Small intestine (tissue), 7 donors: ENCODE data around the gene HDHD5. TPM values are rescaled to one million over a fixed set of nuclear protein-coding genes. Genes with fewer than 3 reads are reported as not detected.

Experiments used
- DNase-seq, 2 donors: peaks; one replicate each; pipeline versions ENCODE4 v3.0.0 to v3.0.0-alpha.2; 2013
- FAIRE-seq: peaks from 2 replicates; lab custom pipeline; 2012; peaks lifted over from hg19 to GRCh38; lab: Jason Lieb, UNC
- H3K27ac ChIP-seq, 3 donors: one replicate each; pipeline ENCODE4 v1.5.1; 2013; ENCODE audit warnings: low read length in 2 of 3, mild to moderate bottlenecking in 2 of 3, control low read depth in 1 of 3, inconsistent platforms in 1 of 3, low read depth in 1 of 3, moderate library complexity in 1 of 3
- H3K27me3 ChIP-seq, 3 donors: one replicate each; pipeline ENCODE4 v1.6.1; 2013; ENCODE audit warnings: low read length in 3 of 3, inconsistent platforms in 1 of 3; ENCODE audit not compliant: control insufficient read depth in 3 of 3, insufficient read depth in 3 of 3
- H3K36me3 ChIP-seq, 3 donors: one replicate each; pipeline ENCODE4 v1.6.1; 2013; ENCODE audit warnings: low read length in 3 of 3, inconsistent platforms in 1 of 3, low read depth in 1 of 3, mild to moderate bottlenecking in 1 of 3, moderate library complexity in 1 of 3; ENCODE audit not compliant: control insufficient read depth in 3 of 3, insufficient read depth in 2 of 3
- H3K4me1 ChIP-seq, 3 donors: one replicate each; pipeline ENCODE4 v1.6.1; 2013; ENCODE audit warnings: low read length in 2 of 3, inconsistent platforms in 1 of 3, low read depth in 1 of 3, mild to moderate bottlenecking in 1 of 3, moderate library complexity in 1 of 3; ENCODE audit not compliant: control insufficient read depth in 3 of 3, insufficient read depth in 2 of 3
- H3K4me3 ChIP-seq, 3 donors: one replicate each; pipeline ENCODE4 v1.5.1; 2013; ENCODE audit warnings: low read length in 3 of 3, control low read depth in 1 of 3, inconsistent platforms in 1 of 3, low read depth in 1 of 3, mild to moderate bottlenecking in 1 of 3, moderate library complexity in 1 of 3
- H3K9me3 ChIP-seq, 2 donors: one replicate each; pipeline ENCODE4 v1.6.1; 2013; ENCODE audit warnings: low read depth in 1 of 2, low read length in 1 of 2; ENCODE audit not compliant: control insufficient read depth in 2 of 2, insufficient read depth in 1 of 2
- WGBS, 3 donors: extraction: QIAGEN DNeasy Blood & Tissue Kit; methylation state at CpG; one replicate each; pipeline ENCODE4 v1.1.7; 2013; 5-methylcytosine and 5-hydroxymethylcytosine counted together
- polyA plus RNA-seq, 4 donors: library from polyadenylated mRNA; stranded (reverse) in 3 of 4; unstranded in 1 of 4; fragments of 200-250 nt in 3 of 4; fragments of 120-200 nt in 1 of 4; gene quantifications; one replicate each; pipeline versions ENCODE4 v1.2.1 to v1.2.3, GENCODE V29; 2013
- donor health status: healthy with polysubstance abuse.
- donor health status: control.
- donor health status: control.
- donor health status: Bipolar disorder and iron deficiency.
- donor health status: healthy.

The HDHD5 gene
- polyA plus RNA-seq, 4 donors: 36.0 to 70.8 (median 61.7) TPM

GRCh38 chr22:17093081-17093480, 66.0 kb downstream of the HDHD5 start:
- FAIRE-seq (no peak), DNase-seq (no peak)
- Histone ChIP-seq H3K27me3 (no peaks in the 10 kb centered on the region), H3K4me3 (no peak overlapping the region), H3K36me3 (peaks cover 0 to 7% (median 4%) of the 10 kb centered on the region in 3 donors), H3K4me1 (no peaks in the 10 kb centered on the region), H3K9me3 (no peaks in the 10 kb centered on the region), H3K27ac (no peak overlapping the region)
- 54 to 73% (median 57%) methylated on average over 3 of the region's 3 CpGs for WGBS, 3 donors

GRCh38 chr22:17091851-17092250, 67.2 kb downstream of the HDHD5 start:
- Histone ChIP-seq H3K27me3 (no peaks in the 10 kb centered on the region), H3K36me3 (peaks cover 0 to under 1% (median 0%) of the 10 kb centered on the region in 3 donors), H3K9me3 (no peaks in the 10 kb centered on the region), H3K4me1 (no peaks in the 10 kb centered on the region), H3K27ac (no peak overlapping the region), H3K4me3 (no peak overlapping the region)
- 61 to 70% (median 65%) methylated on average over 4 of the region's 4 CpGs for WGBS, 3 donors
- no peak for FAIRE-seq
- DNase-seq: no peak

GRCh38 chr22:17090550-17090949, 68.5 kb downstream of the HDHD5 start:
- DNase-seq (no peak), FAIRE-seq (no peak)
- Histone ChIP-seq H3K27ac (no peak overlapping the region), H3K36me3 (no peaks in the 10 kb centered on the region), H3K27me3 (peaks cover 0 to 3% (median 0%) of the 10 kb centered on the region in 3 donors), H3K4me1 (peaks cover 0 to 6% (median 3%) of the 10 kb centered on the region in 3 donors), H3K4me3 (no peak overlapping the region), H3K9me3 (no peaks in the 10 kb centered on the region)

Other genes with a start within 250 kb of the HDHD5 start
- not detected for gene GAB4, start 151.1 kb downstream of the HDHD5 start, polyA plus RNA-seq
- 1 to 10 TPM; 3.8 to 7.6 (median 5.6) TPM for gene IL17RA, start 74.3 kb downstream of the HDHD5 start, polyA plus RNA-seq
- under 1 TPM in 3 of 4 donors, not detected in 1; 0.28 to 0.45 (median 0.44) TPM for gene TMEM121B, start 37.9 kb downstream of the HDHD5 start, polyA plus RNA-seq
- 10 to 100 TPM in 2 of 4 donors, 1 to 10 TPM in 2; 2.7 to 20.5 (median 13.1) TPM for gene ADA2, start 60.2 kb upstream of the HDHD5 start, polyA plus RNA-seq
- gene CECR2, start 210.2 kb upstream of the HDHD5 start, polyA plus RNA-seq: under 1 TPM; under 0.01 to 0.84 (median 0.34) TPM